T follicular helper cell (primary cell): ENCODE measurements around the gene KCNS3.

Source experiments
- DNase-seq: peaks from one replicate; pipeline ENCODE4 v3.0.0-alpha.2; 2020; ENCODE audit warnings: low read depth

KCNS3 gene

GRCh38 chr2:17879137-17879912 lies 858 bp downstream of the KCNS3 start:
- DNase-seq: no peak

GRCh38 chr2:17879913-17880274 lies 1.4 kb downstream of the KCNS3 start:
- DNase-seq: no peak

GRCh38 chr2:17892770-17893534 lies 14.5 kb downstream of the KCNS3 start:
- DNase-seq: no peak

- DNase-seq: no peak
Measured at GRCh38 chr2:17894005-17894404, 15.5 kb downstream of the KCNS3 start.

- DNase-seq: no peak
Measured at GRCh38 chr2:17894556-17894955, 16.1 kb downstream of the KCNS3 start.

DNA sequence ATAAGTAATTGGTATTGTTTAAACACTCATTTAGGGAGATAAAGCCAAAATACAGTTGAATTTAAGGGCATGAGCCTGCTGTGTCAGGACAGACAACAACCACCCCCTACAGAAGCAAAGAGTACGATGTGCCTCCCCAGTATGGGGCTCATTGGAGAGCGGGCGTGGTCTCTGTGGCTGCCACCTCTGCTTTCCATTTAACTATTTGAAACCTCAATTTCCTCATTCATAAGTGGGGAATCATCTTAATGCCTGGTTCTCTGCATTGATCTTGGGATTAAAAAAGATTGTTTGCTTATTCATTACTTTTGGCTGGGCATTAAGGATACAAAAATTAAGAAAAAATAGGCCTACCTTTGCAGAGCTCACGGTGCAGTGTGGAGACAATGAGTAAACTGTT lies 21.4 kb downstream of the KCNS3 start:
- DNase-seq: no peak

- DNase-seq: no peak
Measured at GRCh38 chr2:17901246-17901645, 22.8 kb downstream of the KCNS3 start.

- DNase-seq: no peak
Measured at GRCh38 chr2:17910980-17911379, 32.5 kb downstream of the KCNS3 start.

DNA sequence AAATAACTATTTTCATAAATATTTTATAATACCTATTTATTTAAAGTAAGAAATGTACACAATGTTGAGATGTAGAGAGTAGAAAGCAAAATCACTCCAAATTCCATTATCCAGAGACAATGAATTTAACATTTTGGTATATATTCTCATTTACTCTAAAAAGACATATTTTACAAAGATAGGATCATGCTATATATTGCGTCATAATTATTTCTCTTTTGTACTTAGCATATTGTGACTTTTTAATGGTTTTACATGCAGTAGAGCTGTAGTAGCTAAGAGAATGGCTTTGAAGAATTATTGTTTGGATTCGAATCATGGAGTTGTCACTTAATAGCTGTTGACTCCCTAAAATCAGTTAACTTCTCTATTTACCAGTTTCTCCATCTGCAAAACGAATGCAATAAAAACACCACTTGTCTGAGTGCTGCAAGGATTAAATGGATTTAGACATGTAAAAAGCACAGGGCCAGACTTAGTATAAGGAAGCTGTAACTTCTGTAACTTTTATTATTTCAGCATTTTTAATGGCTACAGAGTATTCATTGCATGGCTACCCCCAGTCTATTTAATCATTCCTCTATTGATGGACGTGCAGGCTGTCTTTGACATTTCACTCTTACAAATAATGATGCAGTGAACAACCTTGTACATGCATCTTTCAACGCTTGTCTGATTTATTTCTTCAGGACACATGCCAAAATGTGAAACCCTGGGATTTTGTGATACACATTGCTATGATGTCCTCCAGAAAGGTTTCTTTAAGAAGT lies 33.2 kb downstream of the KCNS3 start:
- DNase-seq: no peak

DNA sequence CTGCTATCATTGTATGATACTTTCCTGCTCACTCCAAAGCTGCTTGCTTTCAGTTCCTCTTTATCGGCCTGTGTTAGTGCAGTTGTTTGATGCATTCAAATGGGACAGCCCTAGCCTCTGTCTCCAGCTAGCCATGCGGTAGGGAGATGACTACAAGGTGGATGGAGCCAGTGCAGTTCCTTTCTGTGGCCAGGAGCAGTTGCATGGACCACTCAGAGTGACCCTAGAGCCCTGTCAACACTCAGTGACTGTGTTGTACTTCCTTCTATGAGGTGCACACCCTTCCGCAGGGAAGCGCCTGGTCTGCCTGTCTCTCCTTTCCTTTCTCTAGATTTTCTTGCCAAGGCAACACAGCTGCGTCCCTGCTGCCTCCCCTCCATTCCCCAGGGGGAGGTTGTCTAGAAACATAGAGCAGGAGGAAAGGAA lies 33.8 kb downstream of the KCNS3 start:
- no peak for DNase-seq

DNA sequence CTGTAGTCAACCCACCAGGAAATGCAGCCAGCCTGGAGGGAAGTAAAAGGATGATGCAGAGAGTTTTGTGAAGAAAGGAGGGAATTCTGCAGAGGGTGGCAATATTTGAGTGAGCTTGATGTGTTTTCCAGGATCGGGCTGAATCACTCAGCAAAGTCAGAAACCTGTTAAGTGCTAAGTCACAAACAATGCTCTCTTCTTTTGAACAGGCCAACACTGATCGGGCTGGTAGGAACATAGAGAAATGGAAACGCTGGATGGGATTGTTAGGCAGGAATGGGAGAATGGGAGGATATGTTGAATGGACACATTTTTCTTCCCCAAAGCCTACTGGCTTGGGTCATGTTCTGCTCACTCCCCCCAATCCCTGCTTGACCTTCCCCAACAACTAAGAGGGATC lies 36.6 kb downstream of the KCNS3 start:
- no peak for DNase-seq

GRCh38 chr2:17915811-17916518 lies 37.5 kb downstream of the KCNS3 start:
- DNase-seq: no peak

DNA sequence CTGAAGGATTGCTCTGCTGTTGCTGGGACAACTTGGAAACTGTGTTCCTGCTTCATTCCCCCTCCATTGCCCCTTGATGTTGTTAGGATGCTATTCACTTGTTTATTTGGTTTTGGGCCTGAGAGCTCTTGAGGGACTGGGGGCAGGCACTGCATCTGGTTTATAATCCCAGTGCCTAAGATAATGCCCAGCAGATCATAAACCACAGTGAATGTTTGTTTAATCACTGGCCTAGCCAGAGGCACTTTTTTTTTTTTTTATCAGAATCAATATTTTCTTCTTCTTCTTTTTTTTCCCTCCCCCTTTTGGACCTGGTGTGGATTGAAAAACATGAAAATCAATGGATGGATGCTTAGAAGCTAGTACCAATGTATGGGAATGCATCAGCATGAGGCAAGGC lies 38.1 kb downstream of the KCNS3 start:
- DNase-seq: no peak

DNA sequence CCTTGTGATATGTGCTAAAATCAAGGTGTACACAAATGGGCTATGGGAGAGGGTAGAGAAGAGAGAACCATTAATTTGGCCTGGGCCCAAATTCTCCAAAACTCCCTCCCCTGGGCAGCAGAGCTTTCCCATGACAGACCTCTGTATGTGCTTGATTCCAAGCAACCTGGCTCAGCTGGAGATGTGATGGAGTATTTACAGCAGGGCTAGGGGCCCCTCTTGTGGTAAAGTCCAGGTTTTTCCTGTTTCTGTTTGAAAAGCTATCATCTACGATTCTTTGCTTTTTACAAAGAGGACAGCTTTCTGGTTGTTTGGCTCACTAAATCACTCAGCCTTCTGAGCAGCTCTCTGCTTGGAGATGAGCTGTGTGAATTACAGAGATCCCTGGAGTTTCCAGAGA lies 40.3 kb downstream of the KCNS3 start:
- no peak for DNase-seq

DNA sequence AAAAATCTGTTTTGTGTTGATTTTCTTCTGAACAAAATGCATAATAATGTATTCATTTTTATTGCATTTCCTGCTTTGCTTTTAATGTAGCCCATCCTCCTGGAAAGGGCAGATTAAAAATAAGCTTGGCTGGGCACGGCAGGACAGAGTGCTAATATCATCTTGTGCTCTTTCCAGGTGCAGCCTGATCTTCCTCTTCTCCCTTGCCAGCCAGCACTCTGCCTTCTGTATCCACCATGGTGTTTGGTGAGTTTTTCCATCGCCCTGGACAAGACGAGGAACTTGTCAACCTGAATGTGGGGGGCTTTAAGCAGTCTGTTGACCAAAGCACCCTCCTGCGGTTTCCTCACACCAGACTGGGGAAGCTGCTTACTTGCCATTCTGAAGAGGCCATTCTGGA lies 52.3 kb downstream of the KCNS3 start:
- no peak for DNase-seq

DNA sequence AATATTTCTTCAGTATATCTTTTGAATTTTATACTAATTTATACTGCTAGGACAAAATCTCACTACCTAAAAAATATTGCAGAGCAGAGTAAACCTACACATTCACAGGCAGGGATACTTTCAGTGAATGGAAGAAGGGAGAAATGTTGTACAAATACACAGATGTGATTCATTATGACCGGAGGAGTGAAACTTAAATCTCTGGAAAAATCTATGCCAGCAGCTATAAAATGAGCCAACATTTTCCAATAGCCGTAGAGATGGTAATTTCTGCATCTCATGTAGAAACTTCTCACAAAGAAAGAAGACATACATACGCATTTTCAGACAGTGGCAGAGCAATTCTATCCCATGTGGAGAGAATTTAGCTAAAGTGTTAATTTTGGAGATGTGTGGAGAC lies 54.8 kb downstream of the KCNS3 start:
- DNase-seq: no peak

- no peak for DNase-seq
Measured at GRCh38 chr2:17934721-17935120, 56.3 kb downstream of the KCNS3 start.

GRCh38 chr2:17935242-17935885 lies 56.9 kb downstream of the KCNS3 start:
- no peak for DNase-seq

DNA sequence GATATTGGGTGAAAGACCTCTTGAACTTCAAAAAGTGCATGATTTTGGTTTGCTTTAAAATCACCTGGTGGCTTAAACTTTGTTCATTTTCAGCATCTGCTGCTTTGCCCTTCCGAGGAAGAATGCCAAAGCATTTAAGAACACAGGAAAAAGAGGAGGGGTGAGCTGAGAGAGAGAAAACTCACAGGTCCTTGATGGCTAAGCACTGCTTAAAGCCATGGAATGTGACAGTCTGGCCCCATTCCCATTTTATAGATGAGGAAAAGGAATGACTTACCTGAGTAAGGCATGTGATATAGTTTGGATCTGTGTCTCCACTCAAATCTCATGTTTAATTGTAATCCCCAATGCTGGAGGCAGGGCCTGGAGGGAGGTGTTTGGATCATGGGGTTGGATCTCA lies 58.1 kb downstream of the KCNS3 start:
- DNase-seq: no peak

- DNase-seq: no peak
Measured at GRCh38 chr2:17940091-17940630, 61.7 kb downstream of the KCNS3 start.

- no peak for DNase-seq
Measured at GRCh38 chr2:17943444-17943843, 65.0 kb downstream of the KCNS3 start.
